ENCODE data around the gene TRAPPC13.
"Not testable (repeated sequence)": the region's sequence is repeated elsewhere in the genome, so short reads cannot be mapped to it uniquely, and the experiment has no call there.

Gene TRAPPC13

GRCh38 chr5:65674749-65675148, 49.9 kb downstream of the TRAPPC13 start:
- DNase-seq (ENCODE audit: low read depth in 1 of 2, low spot score in 1 of 2), result no peak

GRCh38 chr5:65676056-65676455, 51.2 kb downstream of the TRAPPC13 start:
- DNase-seq (ENCODE audit: low read depth in 1 of 2, low spot score in 1 of 2), result not testable (repeated sequence)

GRCh38 chr5:65682148-65682547, 57.3 kb downstream of the TRAPPC13 start:
- no peak for DNase-seq (ENCODE audit: low read depth in 1 of 2, low spot score in 1 of 2)

GRCh38 chr5:65693121-65693520, 68.3 kb downstream of the TRAPPC13 start:
- DNase-seq (ENCODE audit: low read depth in 1 of 2, low spot score in 1 of 2), result no peak

- DNase-seq (ENCODE audit: low read depth in 1 of 2, low spot score in 1 of 2), result no peak
Observed at GRCh38 chr5:65695162-65695755, 70.4 kb downstream of the TRAPPC13 start.

DNA sequence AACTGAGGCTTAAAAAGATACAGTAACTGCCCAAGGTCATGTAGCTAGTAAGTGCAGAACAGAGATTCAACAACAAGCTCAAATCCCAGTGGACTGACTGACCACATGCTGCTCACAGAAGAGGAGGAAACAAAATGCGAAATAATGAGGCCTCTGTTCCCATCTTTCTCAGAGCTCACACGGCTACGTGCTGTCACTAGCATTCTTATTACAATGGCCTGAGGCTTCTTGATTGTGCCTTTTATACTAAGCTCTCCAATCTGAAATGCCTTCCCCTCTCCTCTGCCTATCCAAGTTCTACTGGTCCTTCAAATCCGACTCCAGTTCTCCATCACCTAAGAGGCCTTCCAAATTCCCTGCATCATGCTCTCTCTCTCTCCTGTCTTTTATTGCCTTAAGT, 71.1 kb downstream of the TRAPPC13 start:
- DNase-seq (ENCODE audit: low read depth in 1 of 2, low spot score in 1 of 2), result no peak

DNA sequence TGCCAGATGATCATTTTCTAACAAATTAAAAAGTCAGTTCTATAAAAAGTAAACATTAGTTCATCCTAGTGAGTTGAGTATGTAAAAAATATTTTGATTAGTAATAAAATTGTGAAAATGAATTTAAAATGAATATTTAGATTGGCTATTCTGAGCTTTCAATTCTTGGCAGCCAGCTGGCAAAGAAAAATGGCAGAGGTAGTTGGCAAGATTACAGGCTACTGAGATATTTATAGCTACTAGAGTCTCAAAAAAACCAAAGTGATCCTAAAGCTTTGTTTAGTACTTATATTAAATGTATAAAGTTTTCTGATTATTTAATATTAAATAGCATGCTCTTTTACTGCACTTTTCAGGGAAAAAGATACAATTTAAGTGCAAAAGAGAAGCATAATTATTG, 72.1 kb downstream of the TRAPPC13 start:
- no peak for DNase-seq (ENCODE audit: low read depth in 1 of 2, low spot score in 1 of 2)

DNA sequence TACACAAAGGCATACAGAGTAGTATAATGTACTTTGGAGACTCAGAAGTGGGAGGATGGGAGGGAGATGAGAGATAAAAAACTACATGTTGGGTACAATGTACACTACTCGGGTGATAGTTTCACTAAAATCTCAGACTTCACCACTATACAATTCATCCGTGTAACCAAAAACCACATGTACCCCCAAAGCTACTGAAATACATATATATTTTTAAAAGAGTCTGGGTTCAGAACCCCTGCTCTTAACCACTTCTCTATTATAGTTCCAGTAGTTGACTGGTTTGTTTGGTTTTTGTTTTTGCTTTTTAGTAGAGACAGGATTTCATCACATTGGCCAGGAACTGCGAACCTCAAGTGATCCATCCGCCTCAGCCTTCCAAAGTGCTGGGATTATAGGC, 74.5 kb downstream of the TRAPPC13 start:
- no peak for DNase-seq (ENCODE audit: low read depth in 1 of 2, low spot score in 1 of 2)

GRCh38 chr5:65702036-65702435, 77.2 kb downstream of the TRAPPC13 start:
- no peak for DNase-seq (ENCODE audit: low read depth in 1 of 2, low spot score in 1 of 2)

DNA sequence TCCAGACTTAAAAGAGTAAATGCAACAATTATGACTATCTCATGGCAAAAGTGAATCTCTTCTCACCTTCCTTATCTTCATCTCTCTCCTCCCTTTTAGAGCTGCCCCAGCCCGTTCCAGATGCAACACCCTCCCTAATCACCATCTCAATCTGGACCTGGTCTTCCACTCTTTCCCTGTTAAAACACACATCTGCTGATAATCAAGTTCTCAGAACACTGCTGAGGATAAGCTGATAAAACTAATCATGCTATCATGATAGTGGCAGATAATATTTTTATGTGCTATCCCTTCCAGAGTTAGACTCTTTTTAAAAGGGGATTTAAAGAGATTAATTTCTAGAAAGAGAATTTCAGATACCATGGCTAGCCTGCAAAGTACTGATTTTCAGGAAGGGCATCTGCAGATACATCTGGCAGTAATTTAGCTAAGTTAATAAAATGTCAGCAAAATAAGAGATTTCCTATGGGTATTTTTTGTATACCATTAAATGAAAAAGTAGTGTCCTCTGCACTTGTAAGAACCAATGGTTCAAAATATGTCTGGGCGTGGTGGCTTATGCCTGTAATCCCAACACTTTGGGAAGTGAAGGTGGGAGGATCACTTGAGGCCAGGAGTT, 79.9 kb downstream of the TRAPPC13 start:
- DNase-seq (ENCODE audit: low read depth in 1 of 2, low spot score in 1 of 2), result no peak

- no peak for DNase-seq (ENCODE audit: low read depth in 1 of 2, low spot score in 1 of 2)
Observed at GRCh38 chr5:65707663-65708062, 82.8 kb downstream of the TRAPPC13 start.

DNA sequence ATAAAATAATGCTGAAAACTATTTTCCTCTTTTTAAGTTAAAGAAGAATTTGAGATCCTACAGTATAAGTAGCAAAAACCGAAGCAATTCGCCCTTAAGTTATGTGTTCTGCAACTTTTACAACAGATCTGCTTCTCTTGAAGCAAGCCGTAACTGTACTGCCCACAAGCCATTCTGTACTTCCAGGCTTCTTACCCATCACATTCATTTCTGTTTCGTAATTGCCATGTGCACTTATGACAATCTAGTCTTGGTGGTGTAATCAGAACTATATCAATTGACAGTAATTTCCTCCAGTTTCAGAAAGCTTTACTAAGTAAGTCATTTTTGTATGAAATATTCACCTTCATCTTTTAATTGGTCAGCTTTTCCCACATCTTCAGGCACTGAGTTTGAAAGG, 83.3 kb downstream of the TRAPPC13 start:
- DNase-seq (ENCODE audit: low read depth in 1 of 2, low spot score in 1 of 2), result no peak
